ENCODE results near the gene FAM124B.

FAM124B gene, protein sequence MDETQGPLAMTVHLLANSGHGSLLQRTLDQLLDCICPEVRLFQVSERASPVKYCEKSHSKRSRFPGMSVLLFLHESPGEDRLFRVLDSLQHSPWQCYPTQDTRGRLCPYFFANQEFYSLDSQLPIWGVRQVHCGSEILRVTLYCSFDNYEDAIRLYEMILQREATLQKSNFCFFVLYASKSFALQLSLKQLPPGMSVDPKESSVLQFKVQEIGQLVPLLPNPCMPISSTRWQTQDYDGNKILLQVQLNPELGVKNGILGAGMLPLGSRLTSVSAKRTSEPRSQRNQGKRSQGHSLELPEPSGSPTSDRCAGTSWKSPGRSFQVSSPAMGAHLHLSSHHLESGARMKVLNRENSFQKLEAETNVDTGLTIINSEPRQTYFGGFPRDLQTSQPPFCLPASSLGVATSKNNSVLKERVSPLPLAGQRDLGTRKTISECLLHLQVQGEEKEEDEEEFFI

DNA sequence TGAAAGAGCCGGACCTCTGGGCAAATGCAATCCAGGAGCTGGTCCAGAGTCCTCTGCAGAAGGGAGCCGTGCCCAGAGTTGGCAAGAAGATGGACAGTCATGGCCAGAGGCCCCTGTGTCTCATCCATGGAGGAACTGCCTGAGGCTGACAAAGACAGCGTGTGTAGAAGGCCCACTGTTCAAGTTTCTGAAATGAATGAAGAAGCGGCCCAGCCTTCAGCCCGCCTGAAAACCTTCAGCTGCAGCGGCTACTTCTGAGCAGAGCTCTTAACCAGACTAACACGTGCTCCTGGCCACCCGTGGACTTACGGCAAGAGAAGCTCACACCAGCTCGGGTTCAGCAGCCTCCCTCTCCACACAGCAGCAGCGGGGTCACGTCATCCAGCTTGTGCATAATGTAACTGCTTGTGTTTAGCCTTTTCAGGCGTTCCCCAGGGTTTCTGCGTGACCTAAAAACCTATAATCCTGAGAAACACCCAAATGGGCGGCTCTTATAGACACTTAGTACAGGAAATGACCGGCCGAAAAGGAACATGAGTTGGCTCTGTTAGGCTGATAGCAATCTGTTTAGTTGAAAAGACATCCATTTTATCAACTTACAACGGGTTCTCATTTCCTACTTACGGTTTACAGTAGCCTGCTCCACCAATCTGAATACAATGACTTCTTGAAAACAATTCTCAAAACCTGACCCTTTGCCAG lies at the start of gene FAM124B:
Gene FAM124B, minus strand, starts transcription at position 467 of the 702 bp plus-strand sequence. Its CDS starts 339 bp downstream, at position 128.
- no peaks in the 10 kb centered on the region for H3K36me3 ChIP-seq (ENCODE audit: control insufficient read depth, insufficient read depth, low read length)
- no peak within 1 kb of the TSS for H3K9ac ChIP-seq (ENCODE audit: low read depth, low read length)
- no peaks in the 10 kb centered on the region for H3K27me3 ChIP-seq (ENCODE audit: control insufficient read depth, insufficient read depth, low read length)
- H3K4me1 ChIP-seq (ENCODE audit: control insufficient read depth, insufficient read depth, low read length), result no peaks in the 10 kb centered on the region
- no peaks in the 10 kb centered on the region for H3K9me3 ChIP-seq (ENCODE audit: control insufficient read depth, insufficient read depth, low read length)
- H3K4me3 ChIP-seq (ENCODE audit: low read depth, low read length), result no peak within 1 kb of the TSS

DNA sequence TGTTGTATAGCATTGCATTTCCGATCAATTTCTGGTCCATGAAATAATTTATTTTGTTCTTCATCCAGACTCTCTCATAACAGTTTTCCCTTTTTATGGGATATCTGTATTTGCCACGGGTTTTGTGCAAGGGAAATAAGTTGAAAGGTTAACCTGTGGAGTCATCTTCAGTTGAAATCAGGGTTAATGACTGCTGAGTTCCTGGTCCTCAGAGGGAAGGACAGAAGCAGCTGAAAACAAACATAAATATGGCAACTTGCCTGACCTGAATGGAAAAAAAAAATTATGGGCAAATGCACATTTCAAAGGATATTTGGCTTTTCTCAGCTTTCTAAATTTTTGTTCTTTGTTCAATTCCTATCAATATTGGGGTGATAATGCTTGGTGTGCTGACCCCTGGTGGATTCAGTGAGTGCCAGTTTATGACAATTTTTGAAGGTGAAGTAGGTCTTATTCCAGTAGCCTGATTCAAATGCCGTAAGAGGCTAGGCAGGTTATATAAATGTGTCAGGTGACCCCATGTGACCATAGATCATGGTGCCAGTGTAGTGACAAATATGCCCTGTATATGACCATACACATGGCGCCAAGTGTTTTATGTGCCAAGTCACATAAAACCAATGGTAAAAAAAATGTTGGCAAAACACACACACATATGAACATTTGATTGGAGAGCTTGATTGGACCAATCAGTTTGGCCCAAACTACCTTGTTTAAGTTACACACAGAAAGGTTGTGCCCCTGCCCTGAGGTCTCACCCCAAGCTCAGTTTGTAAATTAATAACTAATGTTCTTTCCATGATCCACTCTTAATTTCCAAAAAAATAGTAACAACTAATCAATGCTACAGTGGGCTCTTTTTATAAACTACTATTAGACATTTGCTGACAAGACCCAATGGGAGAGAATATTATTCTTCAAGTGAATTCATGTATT lies 47.6 kb upstream of the FAM124B start:
- Histone ChIP-seq H3K36me3 (ENCODE audit: control insufficient read depth, insufficient read depth, low read length) (no peaks in the 10 kb centered on the region), H3K9ac (ENCODE audit: low read depth, low read length) (no peak overlapping the region), H3K27me3 (ENCODE audit: control insufficient read depth, insufficient read depth, low read length) (no peaks in the 10 kb centered on the region), H3K9me3 (ENCODE audit: control insufficient read depth, insufficient read depth, low read length) (no peaks in the 10 kb centered on the region), H3K4me1 (ENCODE audit: control insufficient read depth, insufficient read depth, low read length) (no peaks in the 10 kb centered on the region), H3K4me3 (ENCODE audit: low read depth, low read length) (no peak overlapping the region)

DNA sequence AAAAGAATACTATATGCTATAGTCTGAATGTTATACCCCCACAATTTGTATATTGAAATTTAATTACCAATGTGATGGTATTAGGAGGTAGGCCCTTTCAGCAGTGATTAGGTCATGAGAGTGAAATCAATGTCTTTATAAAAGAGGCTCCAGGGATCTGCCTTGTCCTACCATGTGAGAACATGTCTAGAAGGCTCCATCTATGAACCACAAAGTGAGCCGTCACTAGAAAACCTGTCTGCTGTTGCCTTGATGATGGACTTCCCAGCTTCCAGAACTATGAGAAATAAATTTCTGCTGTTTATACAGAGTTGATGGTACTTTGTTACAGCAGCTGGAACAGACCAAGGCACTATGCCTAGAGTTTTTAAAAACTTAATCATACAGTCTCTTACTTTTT lies 46.3 kb upstream of the FAM124B start:
- no peak overlapping the region for H3K4me3 ChIP-seq (ENCODE audit: low read depth, low read length)
- H3K27me3 ChIP-seq (ENCODE audit: control insufficient read depth, insufficient read depth, low read length), result no peaks in the 10 kb centered on the region
- no peaks in the 10 kb centered on the region for H3K4me1 ChIP-seq (ENCODE audit: control insufficient read depth, insufficient read depth, low read length)
- no peaks in the 10 kb centered on the region for H3K9me3 ChIP-seq (ENCODE audit: control insufficient read depth, insufficient read depth, low read length)
- no peak overlapping the region for H3K9ac ChIP-seq (ENCODE audit: low read depth, low read length)
- no peaks in the 10 kb centered on the region for H3K36me3 ChIP-seq (ENCODE audit: control insufficient read depth, insufficient read depth, low read length)

DNA sequence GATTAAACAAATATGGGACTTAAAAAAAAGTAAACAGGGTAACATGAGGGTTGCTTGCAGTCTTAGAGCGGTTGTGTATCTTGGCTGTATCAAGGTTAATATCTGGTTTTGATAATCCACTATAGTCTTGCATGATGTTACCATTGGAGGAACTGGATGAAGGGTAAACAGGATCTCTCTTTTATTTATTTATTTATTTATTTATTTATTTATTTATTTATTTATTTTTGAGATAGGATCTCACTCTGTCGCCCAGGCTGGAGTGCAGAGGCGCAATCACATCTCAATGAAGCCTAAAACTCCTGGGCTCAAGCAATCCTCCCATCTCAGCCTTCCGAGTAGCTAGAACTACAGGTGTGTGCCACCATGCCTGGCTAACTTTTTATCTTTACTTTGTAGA lies 42.9 kb upstream of the FAM124B start:
- Histone ChIP-seq H3K27me3 (ENCODE audit: control insufficient read depth, insufficient read depth, low read length) (no peaks in the 10 kb centered on the region), H3K9me3 (ENCODE audit: control insufficient read depth, insufficient read depth, low read length) (no peaks in the 10 kb centered on the region), H3K4me3 (ENCODE audit: low read depth, low read length) (no peak overlapping the region), H3K4me1 (ENCODE audit: control insufficient read depth, insufficient read depth, low read length) (no peaks in the 10 kb centered on the region), H3K9ac (ENCODE audit: low read depth, low read length) (no peak overlapping the region), H3K36me3 (ENCODE audit: control insufficient read depth, insufficient read depth, low read length) (no peaks in the 10 kb centered on the region)

DNA sequence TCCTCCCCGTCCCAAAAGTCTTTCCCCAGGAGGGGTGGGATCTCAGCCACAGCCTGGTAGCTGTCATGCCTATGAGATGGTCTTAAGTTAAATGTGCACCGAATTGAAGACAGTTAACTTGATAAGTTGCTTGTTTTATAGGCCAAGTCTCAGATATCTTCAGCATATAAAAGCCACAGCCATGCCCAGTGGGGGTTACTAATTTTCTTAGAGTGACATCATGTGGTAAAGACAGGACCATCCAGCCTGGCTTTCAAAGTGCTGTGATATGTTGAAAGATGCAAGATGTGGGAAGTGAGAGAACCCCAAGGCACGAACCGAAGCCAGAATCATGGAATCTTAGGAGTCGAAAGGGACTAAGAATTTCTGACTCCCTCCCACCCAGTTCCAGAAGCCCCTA lies 42.1 kb upstream of the FAM124B start:
- H3K4me1 ChIP-seq (ENCODE audit: control insufficient read depth, insufficient read depth, low read length), result no peaks in the 10 kb centered on the region
- H3K27me3 ChIP-seq (ENCODE audit: control insufficient read depth, insufficient read depth, low read length), result no peaks in the 10 kb centered on the region
- no peak overlapping the region for H3K4me3 ChIP-seq (ENCODE audit: low read depth, low read length)
- no peaks in the 10 kb centered on the region for H3K36me3 ChIP-seq (ENCODE audit: control insufficient read depth, insufficient read depth, low read length)
- no peaks in the 10 kb centered on the region for H3K9me3 ChIP-seq (ENCODE audit: control insufficient read depth, insufficient read depth, low read length)
- no peak overlapping the region for H3K9ac ChIP-seq (ENCODE audit: low read depth, low read length)

DNA sequence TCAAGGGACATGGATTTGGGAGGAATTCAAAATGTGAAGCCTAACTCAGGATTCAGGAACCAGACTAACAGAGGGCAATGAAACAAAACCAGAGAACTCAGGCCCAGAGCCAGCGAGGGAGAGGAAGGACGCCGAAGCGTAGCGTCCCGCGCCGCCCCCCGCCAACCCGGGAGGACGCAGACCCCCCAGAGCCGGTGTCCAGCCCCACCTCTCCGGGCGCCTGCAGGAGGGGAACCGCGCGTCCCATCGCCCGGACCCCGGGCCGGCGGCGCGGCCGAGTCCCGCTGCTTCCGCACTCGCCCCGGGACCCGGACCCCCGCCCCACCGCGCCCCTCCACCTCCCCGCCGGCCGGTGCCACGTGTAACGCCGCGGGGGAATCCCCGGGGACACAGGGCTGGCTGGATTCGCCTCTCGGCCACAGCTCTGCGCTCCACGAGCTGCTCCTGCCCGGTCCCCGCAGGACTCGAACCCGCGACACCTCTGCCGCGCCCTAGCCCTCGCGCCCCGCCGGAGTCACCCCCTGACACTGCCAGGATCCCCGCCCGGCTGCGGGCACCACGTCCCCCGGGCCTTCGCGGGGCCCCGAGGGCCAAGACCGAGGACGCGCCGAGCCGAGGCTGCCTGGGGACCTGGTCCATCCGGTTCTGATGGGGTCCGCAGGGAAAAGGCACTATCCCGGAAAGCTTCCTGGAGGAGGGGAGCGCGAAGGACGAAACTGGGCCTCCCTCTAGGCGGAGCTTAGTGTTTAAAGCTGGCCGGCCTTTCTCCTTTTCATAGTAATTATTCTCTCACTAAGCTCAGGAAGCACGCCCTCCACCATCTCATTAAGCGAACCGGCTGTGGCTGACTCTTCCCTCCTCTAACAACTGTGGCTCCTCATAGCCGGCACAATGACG lies 40.4 kb upstream of the FAM124B start:
- H3K4me1 ChIP-seq (ENCODE audit: control insufficient read depth, insufficient read depth, low read length), result no peaks in the 10 kb centered on the region
- no peak overlapping the region for H3K4me3 ChIP-seq (ENCODE audit: low read depth, low read length)
- no peaks in the 10 kb centered on the region for H3K27me3 ChIP-seq (ENCODE audit: control insufficient read depth, insufficient read depth, low read length)
- H3K36me3 ChIP-seq (ENCODE audit: control insufficient read depth, insufficient read depth, low read length), result no peaks in the 10 kb centered on the region
- H3K9me3 ChIP-seq (ENCODE audit: control insufficient read depth, insufficient read depth, low read length), result no peaks in the 10 kb centered on the region
- H3K9ac ChIP-seq (ENCODE audit: low read depth, low read length), result no peak overlapping the region

DNA sequence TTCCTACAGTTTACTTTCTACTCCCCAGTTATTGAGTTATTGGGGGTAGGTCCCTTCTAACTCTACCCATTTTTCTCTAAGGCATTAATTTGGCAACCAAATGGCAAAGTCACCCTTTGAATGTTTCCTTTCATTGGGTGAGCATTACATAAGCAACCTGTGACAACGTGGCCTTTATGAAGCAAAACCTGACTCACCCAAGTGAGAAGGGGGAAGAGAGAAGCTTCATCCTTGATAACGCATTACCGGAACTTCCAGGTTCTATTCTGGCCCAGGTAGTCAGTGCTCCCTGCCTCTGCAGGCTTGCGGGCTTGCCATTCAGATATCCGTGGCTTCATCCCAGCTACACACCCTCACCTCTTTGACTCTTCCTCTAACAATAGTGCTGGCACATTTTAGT lies 39.1 kb upstream of the FAM124B start:
- Histone ChIP-seq H3K9ac (ENCODE audit: low read depth, low read length) (no peak overlapping the region), H3K27me3 (ENCODE audit: control insufficient read depth, insufficient read depth, low read length) (no peaks in the 10 kb centered on the region), H3K36me3 (ENCODE audit: control insufficient read depth, insufficient read depth, low read length) (no peaks in the 10 kb centered on the region), H3K4me3 (ENCODE audit: low read depth, low read length) (no peak overlapping the region), H3K4me1 (ENCODE audit: control insufficient read depth, insufficient read depth, low read length) (no peaks in the 10 kb centered on the region), H3K9me3 (ENCODE audit: control insufficient read depth, insufficient read depth, low read length) (no peaks in the 10 kb centered on the region)

DNA sequence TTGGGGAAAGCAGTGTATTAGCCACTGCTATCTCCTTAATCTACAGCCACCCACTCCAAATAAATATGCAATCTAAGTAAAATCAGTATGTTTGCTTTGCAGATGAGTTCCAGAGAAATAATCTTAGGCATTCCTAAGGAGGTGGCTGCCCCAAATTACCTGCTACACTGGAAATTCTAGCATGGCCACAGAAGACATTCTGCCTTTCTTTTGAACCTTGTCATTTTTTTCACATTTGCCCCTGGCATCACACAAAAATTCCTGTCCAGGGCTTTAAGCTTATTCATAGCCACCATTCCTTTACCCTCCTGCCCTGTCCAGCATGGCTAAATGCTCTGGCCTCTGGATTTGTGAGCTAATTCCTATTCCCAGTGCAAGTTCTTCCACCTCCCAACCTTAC lies 36.8 kb upstream of the FAM124B start:
- H3K9ac ChIP-seq (ENCODE audit: low read depth, low read length), result no peak overlapping the region
- H3K4me3 ChIP-seq (ENCODE audit: low read depth, low read length), result no peak overlapping the region
- no peaks in the 10 kb centered on the region for H3K36me3 ChIP-seq (ENCODE audit: control insufficient read depth, insufficient read depth, low read length)
- no peaks in the 10 kb centered on the region for H3K9me3 ChIP-seq (ENCODE audit: control insufficient read depth, insufficient read depth, low read length)
- no peaks in the 10 kb centered on the region for H3K27me3 ChIP-seq (ENCODE audit: control insufficient read depth, insufficient read depth, low read length)
- H3K4me1 ChIP-seq (ENCODE audit: control insufficient read depth, insufficient read depth, low read length), result peaks cover 4% of the 10 kb centered on the region

DNA sequence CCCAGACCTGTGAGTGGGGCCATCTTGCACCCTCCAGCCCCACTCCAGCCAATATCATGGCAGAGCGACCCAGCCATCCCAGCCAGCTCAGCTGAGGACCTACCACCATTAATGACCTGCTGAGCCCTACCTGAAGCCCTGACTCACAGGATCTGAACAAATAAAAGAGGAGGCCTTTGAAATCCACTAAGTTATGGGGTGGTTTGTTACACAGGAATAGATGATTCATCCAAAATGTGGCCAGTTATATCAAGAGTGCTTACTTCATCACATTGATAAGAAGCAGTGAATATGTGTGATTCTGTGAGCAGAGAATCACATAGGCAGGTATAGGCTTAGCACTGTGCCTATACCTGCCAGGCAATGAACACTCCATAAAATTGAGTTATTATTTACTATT lies 34.7 kb upstream of the FAM124B start:
- Histone ChIP-seq H3K9me3 (ENCODE audit: control insufficient read depth, insufficient read depth, low read length) (no peaks in the 10 kb centered on the region), H3K9ac (ENCODE audit: low read depth, low read length) (no peak overlapping the region), H3K4me1 (ENCODE audit: control insufficient read depth, insufficient read depth, low read length) (peaks cover 5% of the 10 kb centered on the region), H3K4me3 (ENCODE audit: low read depth, low read length) (no peak overlapping the region), H3K27me3 (ENCODE audit: control insufficient read depth, insufficient read depth, low read length) (no peaks in the 10 kb centered on the region), H3K36me3 (ENCODE audit: control insufficient read depth, insufficient read depth, low read length) (no peaks in the 10 kb centered on the region)

DNA sequence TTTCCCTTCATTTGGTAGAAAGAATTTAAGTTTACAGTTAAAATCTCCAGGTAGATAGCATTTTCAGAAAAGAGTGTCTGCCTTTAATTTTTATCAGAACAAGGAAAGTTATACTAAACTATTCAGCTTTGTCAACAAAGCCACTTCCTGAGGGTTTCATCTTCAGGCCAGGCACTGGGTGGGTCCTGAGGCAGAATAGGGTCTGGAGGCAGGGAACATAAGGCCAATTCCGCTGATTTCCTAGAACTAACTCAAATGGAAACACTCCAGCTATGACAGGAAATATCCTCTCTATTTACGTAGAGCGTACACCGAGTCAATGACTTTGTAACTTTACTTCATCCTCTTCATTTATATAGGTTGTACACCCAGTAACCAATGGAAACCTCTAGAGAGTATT lies 32.7 kb upstream of the FAM124B start:
- H3K9ac ChIP-seq (ENCODE audit: low read depth, low read length), result no peak overlapping the region
- H3K9me3 ChIP-seq (ENCODE audit: control insufficient read depth, insufficient read depth, low read length), result no peaks in the 10 kb centered on the region
- H3K4me1 ChIP-seq (ENCODE audit: control insufficient read depth, insufficient read depth, low read length), result peaks cover 5% of the 10 kb centered on the region
- no peaks in the 10 kb centered on the region for H3K27me3 ChIP-seq (ENCODE audit: control insufficient read depth, insufficient read depth, low read length)
- H3K36me3 ChIP-seq (ENCODE audit: control insufficient read depth, insufficient read depth, low read length), result no peaks in the 10 kb centered on the region
- no peak overlapping the region for H3K4me3 ChIP-seq (ENCODE audit: low read depth, low read length)

DNA sequence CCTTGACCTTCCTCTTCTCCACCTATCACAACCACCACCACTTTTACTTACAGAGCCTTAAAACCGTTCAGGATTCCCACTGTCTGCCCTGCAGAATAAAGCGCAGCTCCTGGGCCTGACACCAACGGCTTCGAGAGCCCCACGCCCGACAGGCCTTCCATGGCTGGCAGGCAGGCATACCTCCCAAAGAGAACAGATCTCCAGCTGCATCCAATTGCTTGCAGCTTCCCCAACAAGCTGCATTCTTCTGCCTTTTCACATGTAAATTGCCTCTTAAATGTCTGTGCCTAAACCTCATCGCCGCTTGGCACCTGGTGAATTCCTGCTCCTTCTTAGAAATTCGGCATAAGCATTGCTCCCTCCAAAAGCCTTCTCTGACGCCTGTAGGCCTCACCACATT lies 31.5 kb upstream of the FAM124B start:
- H3K9me3 ChIP-seq (ENCODE audit: control insufficient read depth, insufficient read depth, low read length), result no peaks in the 10 kb centered on the region
- H3K4me3 ChIP-seq (ENCODE audit: low read depth, low read length), result no peak overlapping the region
- no peaks in the 10 kb centered on the region for H3K36me3 ChIP-seq (ENCODE audit: control insufficient read depth, insufficient read depth, low read length)
- no peak overlapping the region for H3K9ac ChIP-seq (ENCODE audit: low read depth, low read length)
- H3K4me1 ChIP-seq (ENCODE audit: control insufficient read depth, insufficient read depth, low read length), result peaks cover 5% of the 10 kb centered on the region
- H3K27me3 ChIP-seq (ENCODE audit: control insufficient read depth, insufficient read depth, low read length), result no peaks in the 10 kb centered on the region

All from iPS-15b (cell line).